LHCN-M2 (cell line): ENCODE results near the gene PHF5A. TPM values are rescaled to one million over a fixed set of nuclear protein-coding genes. Genes with fewer than 3 reads are reported as not detected.
"Not testable (repeated sequence)": the region's sequence is repeated elsewhere in the genome, so short reads cannot be mapped to it uniquely, and the experiment has no call there.

Experiments
- DNase-seq: peaks from one replicate; pipeline ENCODE4 v3.0.0-alpha.2; 2012; ENCODE audit warnings: low read depth
- total RNA-seq: library from RNA; depleted of rRNA; stranded (reverse); fragments of >200 nt; gene quantifications from 2 replicates; pipeline ENCODE4 v1.2.3, GENCODE V29; 2014

Gene PHF5A
- total RNA-seq, 1 experiment from 2014 or later, result 71.5 TPM

DNA sequence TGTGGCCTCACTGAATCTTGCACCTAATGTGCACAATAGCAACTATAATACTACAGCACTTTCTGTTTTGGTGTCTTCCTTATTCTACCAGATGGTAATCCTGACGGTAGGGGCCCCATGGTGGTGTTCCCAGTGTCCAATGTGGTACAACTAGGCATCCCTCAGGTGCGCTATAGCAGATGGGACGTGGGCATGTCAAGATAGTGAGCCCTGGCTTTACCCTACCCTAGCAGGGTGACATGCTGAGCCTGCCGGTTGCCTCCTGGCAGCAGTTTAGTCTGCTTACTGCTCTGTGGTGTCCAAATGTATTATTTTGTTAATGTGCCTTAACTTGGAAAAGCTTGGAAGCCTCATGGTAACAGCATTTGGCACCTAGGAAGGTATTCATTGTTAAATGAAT is 19.6 kb upstream of the PHF5A start:
- DNase-seq, result no peak

DNA sequence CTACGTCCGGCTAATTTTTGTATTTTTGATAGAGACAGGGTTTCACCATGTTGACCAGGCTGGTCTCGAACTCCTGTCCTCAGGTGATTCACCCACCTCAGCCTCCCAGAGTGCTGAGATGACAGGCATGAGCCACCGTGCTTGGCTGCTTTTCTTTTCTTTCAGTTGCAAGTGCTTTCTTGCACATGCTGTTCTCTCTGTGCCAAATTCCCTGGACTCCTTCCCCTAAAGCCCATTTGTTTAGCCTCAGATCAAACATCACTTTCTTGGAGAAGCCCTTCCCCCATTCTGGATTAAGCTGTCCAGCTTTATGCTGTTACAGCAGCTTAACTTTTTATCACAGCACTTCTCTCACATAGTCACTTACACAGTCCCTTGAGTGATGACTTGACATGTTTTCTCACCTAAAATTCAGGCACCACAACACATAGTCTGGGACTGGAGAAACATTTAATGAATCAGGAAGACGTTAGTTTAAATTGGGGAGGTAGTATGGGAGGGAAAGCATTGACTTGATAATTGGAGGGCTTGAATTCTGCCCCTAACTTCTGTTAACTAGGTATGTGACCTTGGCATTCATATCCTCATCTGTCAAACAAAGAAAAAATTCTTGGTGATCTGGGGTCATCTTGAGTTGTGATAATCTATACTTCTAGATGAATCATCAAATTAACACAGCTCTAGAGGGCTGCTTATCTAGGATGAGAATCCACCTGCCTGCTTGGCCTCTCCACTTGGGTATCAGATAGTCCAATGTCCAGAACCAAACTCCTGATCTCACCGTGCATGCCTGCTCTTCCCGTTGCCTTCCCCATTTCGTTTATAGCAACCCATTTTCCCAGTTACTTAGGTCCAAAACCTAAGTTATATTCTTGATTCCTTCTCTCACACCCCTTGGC is 18.8 kb upstream of the PHF5A start:
- no peak for DNase-seq

DNA sequence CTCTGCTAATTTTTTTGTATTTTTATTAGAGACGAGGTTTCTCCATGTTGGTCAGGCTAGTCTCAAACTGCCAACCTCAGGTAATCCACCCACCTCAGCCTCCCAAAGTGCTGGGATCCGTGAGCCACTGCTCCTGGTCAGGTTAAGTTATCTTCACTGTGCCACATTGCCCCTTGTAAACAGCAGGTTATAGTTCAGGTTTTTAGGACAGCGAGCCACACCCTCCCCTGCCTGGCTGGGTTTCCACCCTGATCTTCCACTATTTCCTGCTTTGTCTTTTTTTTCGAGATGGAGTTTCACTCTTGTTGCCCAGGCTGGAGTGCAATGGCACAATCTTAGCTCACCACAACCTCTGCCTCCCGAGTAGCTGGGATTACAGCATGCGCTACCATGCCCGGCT is 16.5 kb upstream of the PHF5A start:
- DNase-seq, result no peak

DNA sequence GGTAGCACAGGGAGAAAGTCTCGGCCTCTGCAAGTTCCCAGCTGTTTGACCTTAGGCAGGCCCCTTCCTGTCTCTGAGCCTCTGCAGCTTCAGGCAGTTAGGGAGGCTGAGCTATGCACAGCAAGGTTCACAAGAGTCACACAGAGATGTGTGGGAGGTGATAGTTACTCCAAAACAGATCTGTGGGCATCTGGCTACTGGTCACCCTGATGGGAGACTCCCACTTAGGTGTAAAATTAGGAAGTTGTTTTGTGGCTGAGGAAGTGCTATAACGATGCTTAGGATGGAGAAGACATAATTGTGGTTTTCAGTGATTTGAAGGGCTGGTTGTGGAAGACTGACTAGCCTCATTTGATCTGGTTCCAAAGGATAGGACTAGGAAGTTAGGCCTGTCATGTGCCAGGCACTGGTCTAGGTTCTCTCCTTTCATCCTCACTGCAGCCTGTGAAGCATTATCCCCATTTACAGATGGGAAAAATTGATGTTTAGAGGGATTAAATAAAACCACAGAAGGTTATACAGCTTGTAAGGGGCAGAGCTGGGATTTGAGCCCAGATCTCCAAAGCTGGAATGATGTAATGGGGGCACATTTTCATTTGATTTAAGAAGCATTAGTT is 13.9 kb upstream of the PHF5A start:
- peak; percentile 41 for DNase-seq

DNA sequence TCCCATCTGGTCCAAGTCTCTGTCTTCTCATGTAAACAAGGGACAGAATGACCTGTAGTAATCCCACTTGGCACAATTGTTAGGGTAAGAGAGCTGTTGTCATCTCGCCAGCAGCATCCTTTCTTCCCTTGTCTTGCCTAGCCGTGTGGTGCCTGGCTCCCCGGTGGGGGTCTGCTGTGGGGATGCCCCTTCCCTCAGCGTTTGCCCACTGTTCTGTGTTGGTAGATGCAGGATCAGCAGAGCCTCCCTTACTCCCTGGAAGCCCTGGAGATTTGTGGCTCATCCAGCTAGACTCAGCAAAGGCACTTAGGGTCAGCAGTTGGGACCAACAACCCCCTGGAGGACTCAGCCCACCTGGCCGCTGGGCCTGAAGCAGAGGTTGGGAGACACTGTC is 13.4 kb upstream of the PHF5A start:
- no peak for DNase-seq

DNA sequence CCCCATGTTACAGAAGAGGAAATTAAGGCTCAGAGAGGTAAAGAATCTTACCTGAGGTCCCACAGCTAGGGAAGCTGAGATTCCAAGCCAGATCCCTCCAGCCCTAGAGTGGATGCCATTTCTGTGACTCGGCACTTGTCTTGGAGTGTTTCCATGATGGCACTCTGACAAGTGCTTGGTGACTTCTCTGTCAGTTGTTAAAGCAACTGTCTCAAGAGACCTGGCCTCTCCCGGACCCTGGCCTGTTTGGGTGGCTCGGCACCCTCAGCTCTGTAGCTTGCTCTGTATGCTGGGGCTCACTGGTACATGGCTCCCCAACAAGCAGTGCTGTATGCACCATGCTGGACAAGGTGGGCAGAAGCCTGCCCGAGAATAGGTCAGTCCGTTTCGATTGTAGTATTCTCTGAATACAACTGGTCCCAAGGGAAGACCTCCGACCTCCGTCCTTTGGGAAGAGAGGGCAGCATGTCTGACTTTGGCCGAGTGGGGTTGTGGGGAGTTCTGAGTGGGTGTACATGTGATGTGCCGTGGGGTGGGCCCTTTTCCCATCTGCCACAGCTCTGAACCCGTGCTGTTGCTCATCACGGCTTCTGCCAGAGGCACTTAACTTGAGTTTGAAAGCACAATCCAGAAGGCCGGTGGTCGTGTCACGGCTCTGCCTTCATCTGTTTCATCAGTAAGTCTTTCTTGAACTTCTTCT is 12.8 kb upstream of the PHF5A start:
- peak; percentile 12 for DNase-seq

DNA sequence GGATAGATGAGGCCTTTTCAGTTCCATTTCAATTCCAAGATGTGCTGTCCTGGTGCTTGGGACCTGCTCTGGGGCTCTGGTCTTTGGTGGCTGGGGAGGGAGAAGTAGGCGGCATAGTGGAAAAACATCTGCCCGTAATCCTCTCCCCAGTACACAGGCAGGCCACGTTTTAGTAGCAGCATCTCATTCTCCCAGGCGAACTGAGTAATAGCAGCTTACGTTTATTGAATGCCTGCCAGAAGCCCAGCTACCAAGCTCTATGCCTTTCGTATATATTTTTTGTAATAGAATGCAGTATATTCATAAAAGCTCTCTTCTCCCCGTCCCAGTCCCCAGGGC is 11.9 kb upstream of the PHF5A start:
- no peak for DNase-seq

DNA sequence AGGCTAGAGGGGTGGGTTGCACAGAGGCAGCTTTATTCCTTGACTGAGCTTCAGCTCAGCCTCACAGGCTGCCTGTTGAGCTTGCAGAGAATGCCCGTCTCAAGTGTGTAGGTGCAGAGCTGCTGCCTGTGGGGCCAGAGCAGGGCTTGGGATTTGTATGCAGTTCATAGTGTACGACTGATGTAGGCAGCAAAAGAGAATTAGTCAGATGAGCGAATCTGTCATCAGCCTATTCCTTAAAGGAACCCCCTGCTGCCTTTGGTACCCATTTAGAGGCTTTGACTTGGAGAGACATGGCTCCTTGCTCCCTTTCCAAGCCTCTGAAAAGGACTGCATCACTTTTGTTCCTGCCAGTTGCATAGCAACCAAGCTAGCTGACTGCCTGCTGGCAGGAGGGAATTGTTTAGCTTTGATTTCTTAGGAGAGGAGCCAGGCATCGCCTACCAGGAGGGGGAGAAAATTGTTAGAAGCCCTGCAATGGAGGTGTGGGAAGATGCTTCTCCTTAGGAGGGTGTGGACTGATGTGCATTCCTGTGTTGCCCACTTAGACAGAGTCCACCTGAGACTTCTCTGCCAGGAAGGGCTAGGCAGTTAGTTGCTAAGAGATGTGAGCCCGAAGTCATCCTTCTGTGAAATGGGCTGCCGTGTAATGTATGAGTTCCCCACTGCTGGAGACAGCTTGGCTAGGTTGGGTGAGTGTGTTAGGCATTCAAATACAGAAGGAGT is 11.3 kb upstream of the PHF5A start:
- DNase-seq, result peak; percentile 13

DNA sequence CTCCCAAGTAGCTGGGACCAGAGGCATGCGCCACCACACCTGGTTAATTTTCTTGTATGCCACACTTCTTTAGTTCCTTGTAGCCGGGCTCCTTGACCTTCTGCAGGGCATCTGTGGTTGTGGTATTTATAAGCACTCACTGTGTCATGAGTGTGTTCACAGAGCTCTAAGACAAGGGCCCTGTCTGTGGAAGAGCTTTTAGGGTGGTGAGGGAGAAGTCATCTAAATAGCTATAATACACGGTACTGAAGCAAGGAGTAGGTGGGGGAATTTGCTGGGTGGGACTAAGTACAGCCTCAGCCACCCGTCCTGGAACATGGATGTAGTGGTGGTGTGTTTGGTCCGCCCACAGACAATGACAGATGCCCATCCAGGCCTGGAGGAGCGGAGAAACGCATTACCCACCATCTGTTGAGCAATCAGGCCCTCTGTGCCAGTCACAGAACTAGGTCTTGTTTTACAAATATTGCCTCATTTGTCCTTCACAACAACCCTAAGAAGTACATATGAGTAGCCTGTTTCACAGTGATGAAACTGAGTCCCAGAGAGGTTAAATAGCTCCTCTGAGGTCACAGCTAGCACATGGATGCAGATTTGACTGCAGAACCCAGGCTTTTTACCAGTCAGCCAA is 10.5 kb upstream of the PHF5A start:
- peak; percentile 76 for DNase-seq

DNA sequence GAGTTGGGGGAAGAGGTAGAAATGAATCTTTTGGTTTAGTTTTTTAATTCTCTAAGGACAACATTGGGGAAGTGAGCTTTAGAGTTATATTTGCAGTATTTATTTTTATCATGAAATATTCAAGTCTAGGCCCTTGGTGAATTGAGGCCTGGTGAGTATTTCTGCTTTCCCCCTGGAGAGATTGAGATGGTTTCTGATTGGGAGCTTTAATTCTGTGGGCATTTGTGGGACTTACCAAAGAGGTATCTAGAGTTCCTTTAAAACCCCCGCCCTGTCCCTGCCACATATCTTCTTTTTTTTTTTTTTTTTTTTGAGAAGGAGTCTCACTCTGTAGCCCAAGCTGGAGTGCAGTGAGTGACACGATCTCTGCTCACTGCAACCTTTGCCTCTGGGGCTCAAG is 10.0 kb upstream of the PHF5A start:
- DNase-seq, result no peak

DNA sequence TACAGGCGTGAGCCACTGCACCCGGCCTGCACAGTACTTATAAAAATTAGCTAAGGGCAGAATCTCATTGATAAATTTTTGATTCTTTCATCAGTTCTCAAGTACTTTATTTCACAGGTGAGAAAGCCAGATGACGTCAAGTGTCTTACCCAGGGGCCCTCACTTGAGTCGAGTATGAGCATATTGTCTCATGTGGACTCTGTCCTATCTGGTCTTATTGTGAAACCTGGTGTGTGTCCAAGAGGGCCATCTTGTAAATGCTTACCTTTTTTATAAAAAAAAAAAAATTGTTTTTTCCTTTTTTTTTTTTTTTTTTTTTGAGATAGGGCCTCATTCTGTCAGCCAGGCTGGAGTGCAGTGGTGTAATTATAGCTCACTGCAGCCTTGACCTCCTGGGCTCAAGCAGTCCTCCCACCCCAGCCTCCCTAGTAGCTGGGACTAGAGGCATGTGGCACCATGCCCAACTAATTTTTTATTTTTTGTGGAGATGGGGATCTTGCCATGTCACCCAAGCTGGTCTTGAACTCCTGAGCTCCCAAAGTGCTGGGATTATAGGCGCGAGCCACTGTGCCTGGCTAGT is 6.5 kb upstream of the PHF5A start:
- no peak for DNase-seq

DNA sequence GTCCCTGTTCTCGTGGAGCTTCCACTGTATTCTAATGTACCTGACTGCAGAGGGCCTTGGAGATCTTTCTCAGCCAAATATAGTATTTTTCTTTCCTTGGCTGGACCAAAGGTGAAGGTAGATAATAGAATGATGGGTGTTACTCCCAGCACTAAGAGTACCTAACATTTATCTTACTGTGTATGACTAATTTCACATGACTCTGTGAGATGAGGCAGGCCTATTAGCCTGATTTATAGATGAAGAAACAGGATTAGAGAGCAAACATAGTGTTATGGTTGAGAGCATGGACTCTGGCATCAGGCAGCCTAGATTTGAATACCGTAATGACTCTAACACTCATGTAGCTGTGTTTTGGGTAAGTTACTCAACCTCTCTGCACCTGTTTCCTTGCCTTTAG is 3.1 kb upstream of the PHF5A start:
- DNase-seq, result no peak

DNA sequence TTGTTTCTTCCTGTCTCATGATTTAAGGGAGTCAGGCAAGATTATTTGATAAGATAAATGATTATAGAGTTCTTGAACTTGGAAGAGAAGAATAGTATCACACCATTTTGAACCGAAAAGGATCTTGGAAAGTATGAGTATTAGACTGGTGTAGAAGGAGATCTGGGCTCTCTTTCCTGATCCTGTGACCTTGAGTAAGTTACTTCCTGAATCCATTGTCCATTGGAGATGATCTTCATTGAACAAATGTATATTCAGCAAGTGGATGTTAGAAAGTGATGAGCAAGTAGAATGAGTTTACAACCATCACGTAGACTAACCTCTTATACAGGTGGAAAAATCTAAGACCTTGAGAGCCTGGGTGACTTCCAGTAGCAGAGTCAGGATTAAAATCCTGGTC is 2.4 kb upstream of the PHF5A start:
- no peak for DNase-seq

DNA sequence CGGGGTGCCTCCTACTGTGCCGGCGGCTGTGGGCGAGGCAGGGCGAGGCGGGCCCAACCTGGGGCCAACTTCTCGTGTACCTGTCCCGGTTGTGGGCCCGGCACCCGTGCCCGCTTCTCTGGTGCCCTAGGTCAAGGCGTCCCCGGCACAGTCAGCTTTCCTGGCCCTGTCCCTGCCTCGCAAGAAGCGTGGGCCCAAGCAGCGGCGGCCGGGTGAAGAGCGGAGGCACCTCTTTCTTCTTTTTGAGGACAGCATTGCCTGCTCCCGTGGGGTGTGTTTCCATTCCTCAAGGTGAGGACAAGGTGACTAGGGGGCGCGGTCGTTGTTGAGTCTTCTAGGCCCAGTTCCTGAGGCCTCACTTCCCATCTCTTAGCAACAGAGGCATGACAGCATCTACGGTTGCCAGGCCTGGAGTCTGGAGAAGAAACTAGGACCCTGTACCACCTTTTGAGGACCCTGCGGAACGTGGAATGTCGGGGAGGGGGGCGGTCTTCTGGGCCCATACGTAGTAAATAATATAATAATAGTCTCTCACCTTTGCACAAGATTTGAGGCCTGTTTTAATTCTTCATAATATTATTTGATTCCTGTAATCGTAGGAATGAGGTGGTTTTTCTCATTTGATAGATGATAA is 843 bp upstream of the PHF5A start:
- DNase-seq, result peak; percentile 8

DNA sequence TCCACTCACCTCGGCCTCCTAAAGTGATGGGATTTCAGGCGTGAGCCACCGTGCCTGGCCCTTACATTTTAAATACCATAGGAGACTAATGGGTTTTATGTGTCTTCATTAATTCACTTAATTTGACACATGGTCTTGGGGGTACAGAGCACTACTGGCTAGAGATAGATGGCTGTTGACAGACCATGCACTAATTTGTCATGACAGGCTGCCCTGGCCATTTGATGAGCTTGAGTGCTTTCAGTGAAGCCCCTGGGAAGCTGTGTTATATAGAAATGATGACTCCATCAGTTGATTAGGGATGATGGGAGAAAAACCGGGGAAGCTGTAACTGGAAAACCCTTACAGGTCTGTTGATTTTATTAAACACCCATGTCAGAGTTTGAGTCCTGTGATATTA is 6.6 kb downstream of the PHF5A start:
- no peak for DNase-seq

DNA sequence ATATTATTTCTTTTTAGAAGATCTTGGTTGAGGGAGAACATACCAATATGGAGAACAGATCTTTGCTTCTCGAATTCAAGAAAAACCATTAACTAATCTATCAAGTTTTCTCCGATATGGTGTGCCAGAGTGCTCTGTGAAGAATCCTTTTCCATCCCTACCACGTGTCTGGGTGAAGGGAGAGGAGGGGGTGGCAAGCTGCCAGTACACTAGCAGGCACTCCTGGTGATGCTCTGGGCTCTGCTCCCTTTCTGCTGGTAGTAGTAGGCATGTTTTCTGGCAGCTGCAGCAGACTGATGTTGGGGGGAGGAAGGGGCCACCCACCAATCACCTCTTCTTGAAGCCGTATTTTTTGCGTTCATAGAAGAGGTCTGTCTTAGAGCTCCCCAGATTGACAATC is 8.4 kb downstream of the PHF5A start:
- DNase-seq, result not testable (repeated sequence)

DNA sequence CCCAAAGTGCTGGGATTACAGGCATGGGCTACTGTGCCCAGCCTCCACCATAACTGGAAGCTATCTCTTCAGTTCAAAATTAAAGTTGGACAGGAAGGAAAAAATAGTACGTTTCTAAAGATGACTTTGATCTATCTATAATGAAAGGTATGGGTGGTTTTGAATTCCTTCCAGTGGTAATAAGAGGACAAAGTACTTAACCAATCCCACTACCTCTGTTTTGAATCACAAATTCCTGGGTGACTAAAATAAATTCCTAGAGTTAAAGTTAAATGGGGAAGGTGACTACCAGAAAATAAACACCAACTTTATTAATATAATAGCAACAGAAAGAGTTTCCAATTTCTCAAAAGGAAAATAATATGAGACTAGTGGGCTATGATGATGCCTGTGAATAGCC is 9.1 kb downstream of the PHF5A start:
- DNase-seq, result no peak

DNA sequence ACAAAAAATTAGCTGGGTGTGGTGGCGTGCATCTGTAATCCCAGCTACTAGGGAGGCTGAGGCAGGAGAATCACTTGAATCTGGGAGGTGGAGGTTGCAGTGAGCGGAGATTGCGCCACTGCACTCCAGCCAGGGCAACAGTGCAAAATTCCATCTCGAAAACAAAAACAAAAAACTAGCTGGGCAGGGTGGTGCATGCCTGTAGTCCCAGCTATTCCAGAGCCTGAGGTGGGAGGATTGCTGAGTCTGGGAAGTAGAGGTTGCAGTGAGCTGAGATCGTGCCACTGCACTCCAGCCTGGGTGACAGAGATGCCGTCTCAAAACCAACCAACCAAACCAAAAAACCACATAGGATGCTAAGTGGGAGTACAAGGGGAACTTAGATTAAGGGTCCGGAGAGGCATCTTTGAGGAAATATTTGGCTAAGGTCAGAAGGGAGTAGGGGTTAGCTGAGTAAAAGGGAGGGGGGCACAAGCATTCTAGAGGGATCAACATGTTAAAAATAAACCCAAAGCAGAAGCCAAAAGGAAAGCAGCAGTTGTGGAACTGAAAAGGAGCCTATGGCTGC is 10.2 kb downstream of the PHF5A start:
- no peak for DNase-seq

DNA sequence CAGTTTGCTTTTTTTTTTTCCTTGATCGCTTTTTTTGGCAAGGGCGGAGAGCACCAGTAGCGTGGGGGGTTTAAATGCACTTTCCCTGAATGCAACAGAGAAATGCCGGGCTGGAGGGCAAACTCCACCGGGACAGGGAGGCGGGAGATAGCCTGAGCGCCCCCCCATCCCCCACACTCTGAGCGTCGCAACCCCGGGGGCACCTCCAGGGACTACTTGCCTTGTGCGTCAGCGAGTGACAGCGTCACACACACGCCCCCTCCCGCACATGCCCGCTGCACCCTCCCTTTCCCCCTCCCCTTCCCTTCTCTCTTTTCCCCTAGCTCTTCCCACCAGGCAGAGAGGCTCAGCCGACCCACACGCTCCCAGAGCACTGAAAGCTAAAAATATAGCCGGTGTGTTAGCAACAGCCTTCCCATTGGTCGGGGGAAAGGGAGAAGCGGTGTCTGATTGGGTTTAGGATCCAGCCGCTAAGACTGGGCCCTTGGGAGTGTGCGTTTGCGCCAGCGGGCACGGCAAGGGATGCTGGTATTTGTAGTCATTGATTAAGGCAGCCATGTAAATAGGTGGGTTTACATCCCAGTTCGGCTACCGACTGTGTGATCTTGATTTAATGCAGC is 20.2 kb downstream of the PHF5A start:
- DNase-seq, result peak; percentile 99
